ENCODE data around the gene MT1E. TPM values are rescaled to one million over a fixed set of nuclear protein-coding genes. Genes with fewer than 3 reads are reported as not detected.
A peak's percentile ranks its signal among the peaks of the same experiment; 100 is the strongest.

Gene MT1E
- total and polyA plus RNA-seq, 2 donors from 2014 or later = 191 to 258 TPM

GRCh38 chr16:56608043-56608875, 17.3 kb upstream of the MT1E start, which contains the start of gene MT2A:
MT2A (plus strand) TSS chr16:56608584; CDS start chr16:56608656, 72 bp downstream.
- intact Hi-C loops (cut with DNase I) = loop anchor here (10.0 kb wide), 1 partner anchor 77 kb away; the partner anchor contains the start of gene MT1X
- peak; percentile 91 to 98 (median 95) for DNase-seq
- peaks cover 0 to 32% (median 17%) of the 10 kb centered on the region in 3 donors for H3K4me1 ChIP-seq (ENCODE audit: control insufficient read depth in 2 of 3, insufficient read depth in 2 of 3, low read depth in 1 of 3, low read length in 3 of 3)
- peak within 1 kb of the TSS; percentile 42 to 81 (median 68) for H3K9ac ChIP-seq (ENCODE audit: low read length in 3 of 3)
- no peak for FAIRE-seq
- no peaks in the 10 kb centered on the region for H3K9me3 ChIP-seq (ENCODE audit: control insufficient read depth in 2 of 3, insufficient read depth in 1 of 3, low read length in 3 of 3)
- H3K27me3 ChIP-seq (ENCODE audit: control insufficient read depth, insufficient read depth, low read length) = no peaks in the 10 kb centered on the region
- peak within 1 kb of the TSS; percentile 65 to 94 (median 92) for H3K4me3 ChIP-seq (ENCODE audit: low read length in 3 of 3)
- H3K36me3 ChIP-seq (ENCODE audit: control insufficient read depth in 2 of 3, insufficient read depth in 3 of 3, low read length in 3 of 3) = no peaks in the 10 kb centered on the region
- peak within 1 kb of the TSS; percentile 94 to 96 for H3K27ac ChIP-seq (ENCODE audit: low read depth in 2 of 2, low read length in 2 of 2)
- no peak for TF ChIP-seq CTCF (IDR thresholded peaks at IDR 0.05; ENCODE audit: borderline replicate concordance, extremely low read depth, insufficient read depth)

- Histone ChIP-seq H3K27me3 (ENCODE audit: control insufficient read depth, insufficient read depth, low read length) (no peaks in the 10 kb centered on the region), H3K36me3 (ENCODE audit: control insufficient read depth in 2 of 3, insufficient read depth in 3 of 3, low read length in 3 of 3) (no peaks in the 10 kb centered on the region), H3K4me1 (ENCODE audit: control insufficient read depth in 2 of 3, insufficient read depth in 2 of 3, low read depth in 1 of 3, low read length in 3 of 3) (peaks cover 0 to 32% (median 17%) of the 10 kb centered on the region in 3 donors), H3K27ac (ENCODE audit: low read depth in 2 of 2, low read length in 2 of 2) (peak overlapping the region; percentile 84 to 92), H3K9ac (ENCODE audit: low read length in 3 of 3) (peak overlapping the region; percentile 42 to 81 (median 68)), H3K9me3 (ENCODE audit: control insufficient read depth in 2 of 3, insufficient read depth in 1 of 3, low read length in 3 of 3) (no peaks in the 10 kb centered on the region), H3K4me3 (ENCODE audit: low read length in 3 of 3) (peak overlapping the region; percentile 65 to 94 (median 92))
- no peak for FAIRE-seq
- intact Hi-C loops (cut with DNase I) = loop anchor here (10.0 kb wide), 1 partner anchor 76 kb away; the partner anchor contains the start of gene MT1X
- TF ChIP-seq CTCF (IDR thresholded peaks at IDR 0.05; ENCODE audit: borderline replicate concordance, extremely low read depth, insufficient read depth) = no peak
- peak in 1 of 5 donors; percentile 67 for DNase-seq
Observed at GRCh38 chr16:56608876-56609462, 16.6 kb upstream of the MT1E start.

GRCh38 chr16:56609463-56609921, 16.1 kb upstream of the MT1E start:
- intact Hi-C loops (cut with DNase I) = loop anchor here (10.0 kb wide), 1 partner anchor 75 kb away; the partner anchor contains the start of gene MT1X
- Histone ChIP-seq H3K27ac (ENCODE audit: low read depth in 2 of 2, low read length in 2 of 2) (peak overlapping the region; percentile 84 to 92), H3K4me1 (ENCODE audit: control insufficient read depth in 2 of 3, insufficient read depth in 2 of 3, low read depth in 1 of 3, low read length in 3 of 3) (peaks cover 0 to 32% (median 17%) of the 10 kb centered on the region in 3 donors), H3K27me3 (ENCODE audit: control insufficient read depth, insufficient read depth, low read length) (no peaks in the 10 kb centered on the region), H3K9me3 (ENCODE audit: control insufficient read depth in 2 of 3, insufficient read depth in 1 of 3, low read length in 3 of 3) (no peaks in the 10 kb centered on the region), H3K36me3 (ENCODE audit: control insufficient read depth in 2 of 3, insufficient read depth in 3 of 3, low read length in 3 of 3) (no peaks in the 10 kb centered on the region), H3K4me3 (ENCODE audit: low read length in 3 of 3) (peak overlapping the region; percentile 17 to 94 (median 92)), H3K9ac (ENCODE audit: low read length in 3 of 3) (peak overlapping the region; percentile 2 to 81 (median 68))
- FAIRE-seq = no peak
- DNase-seq = peak in 4 of 5 donors; percentile 62 to 89 (median 72)
- TF ChIP-seq CTCF (IDR thresholded peaks at IDR 0.05; ENCODE audit: borderline replicate concordance, extremely low read depth, insufficient read depth) = no peak

All from kidney (tissue), 14 donors.